ENCODE data around the gene RPL19.

Gene RPL19

GRCh38 chr17:39173526-39174274, 26.4 kb upstream of the RPL19 start:
- no peak for DNase-seq

- peak; percentile 88 for DNase-seq
Observed at GRCh38 chr17:39174920-39175694, 25.0 kb upstream of the RPL19 start.

GRCh38 chr17:39175695-39176093, 24.4 kb upstream of the RPL19 start:
- DNase-seq, result no peak

GRCh38 chr17:39177256-39177655, 22.8 kb upstream of the RPL19 start:
- no peak for DNase-seq

GRCh38 chr17:39178536-39178935, 21.5 kb upstream of the RPL19 start:
- no peak for DNase-seq

- no peak for DNase-seq
Observed at GRCh38 chr17:39181303-39181702, 18.8 kb upstream of the RPL19 start.

- no peak for DNase-seq
Observed at GRCh38 chr17:39183045-39183444, 17.0 kb upstream of the RPL19 start.

- DNase-seq, result no peak
Observed at GRCh38 chr17:39183720-39184119, 16.4 kb upstream of the RPL19 start.

GRCh38 chr17:39186481-39187002, 13.5 kb upstream of the RPL19 start:
- DNase-seq, result no peak

- DNase-seq, result no peak
Observed at GRCh38 chr17:39187152-39187830, 12.8 kb upstream of the RPL19 start.

- DNase-seq, result no peak
Observed at GRCh38 chr17:39191750-39192510, 8.2 kb upstream of the RPL19 start.

GRCh38 chr17:39192901-39193300, 7.2 kb upstream of the RPL19 start:
- no peak for DNase-seq

- no peak for DNase-seq
Observed at GRCh38 chr17:39193346-39193745, 6.7 kb upstream of the RPL19 start.

GRCh38 chr17:39194089-39194984, 5.7 kb upstream of the RPL19 start:
- DNase-seq, result no peak

GRCh38 chr17:39194985-39195524, 5.0 kb upstream of the RPL19 start:
- no peak for DNase-seq

GRCh38 chr17:39195568-39196160, 4.4 kb upstream of the RPL19 start:
- DNase-seq, result no peak

GRCh38 chr17:39196241-39196807, 3.8 kb upstream of the RPL19 start:
- no peak for DNase-seq

GRCh38 chr17:39196808-39197291, 3.2 kb upstream of the RPL19 start:
- no peak for DNase-seq

GRCh38 chr17:39197380-39198185, 2.5 kb upstream of the RPL19 start, which contains the start of gene CACNB1:
TSS of gene CACNB1 (minus strand) at chr17:39197669. CDS start at chr17:39197495, 174 bp downstream.
- DNase-seq, result peak; percentile 87
